Endometrial microvascular endothelial cells (primary cell): Measurements from ENCODE around the gene UGT1A4. TPM values are rescaled to one million over a fixed set of nuclear protein-coding genes. Genes with fewer than 3 reads are reported as not detected.

ENCODE experiments used
- in situ Hi-C: cut with HindIII; loops from 2 replicates; pipeline ENCODE4 v1.10.0; 2017; ENCODE audit warnings: low sequenced_read_pairs, low pct_unique_long_range_greater_than_20kb; ENCODE audit errors: inconsistent ontology term
- total RNA-seq: library from RNA; depleted of rRNA; stranded (reverse); fragments of >200 nt; gene quantifications from one replicate; pipeline ENCODE4 v1.2.3, GENCODE V29; 2015; ENCODE audit errors: inconsistent ontology term

Gene UGT1A4
- not detected for total RNA-seq

DNA sequence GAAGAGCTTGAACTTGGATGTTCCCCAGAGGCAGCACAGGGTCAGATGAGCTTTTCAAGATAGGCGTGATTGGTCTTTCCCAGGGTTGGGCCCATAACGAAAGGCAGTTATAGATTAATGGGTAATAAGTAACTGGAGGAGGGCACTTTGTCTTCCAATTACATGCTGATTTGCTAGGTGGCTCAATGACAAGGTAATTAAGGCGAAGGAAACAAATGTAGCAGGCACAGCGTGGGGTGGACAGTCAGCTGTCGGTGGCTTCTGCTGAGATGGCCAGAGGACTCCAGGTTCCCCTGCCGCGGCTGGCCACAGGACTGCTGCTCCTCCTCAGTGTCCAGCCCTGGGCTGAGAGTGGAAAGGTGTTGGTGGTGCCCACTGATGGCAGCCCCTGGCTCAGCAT lies at the start of gene UGT1A4:
TSS of gene UGT1A4 (plus strand) at position 185 of the 400 bp plus-strand sequence. CDS start at position 270, 85 bp downstream.
- in situ Hi-C loops, result no loop called here

DNA sequence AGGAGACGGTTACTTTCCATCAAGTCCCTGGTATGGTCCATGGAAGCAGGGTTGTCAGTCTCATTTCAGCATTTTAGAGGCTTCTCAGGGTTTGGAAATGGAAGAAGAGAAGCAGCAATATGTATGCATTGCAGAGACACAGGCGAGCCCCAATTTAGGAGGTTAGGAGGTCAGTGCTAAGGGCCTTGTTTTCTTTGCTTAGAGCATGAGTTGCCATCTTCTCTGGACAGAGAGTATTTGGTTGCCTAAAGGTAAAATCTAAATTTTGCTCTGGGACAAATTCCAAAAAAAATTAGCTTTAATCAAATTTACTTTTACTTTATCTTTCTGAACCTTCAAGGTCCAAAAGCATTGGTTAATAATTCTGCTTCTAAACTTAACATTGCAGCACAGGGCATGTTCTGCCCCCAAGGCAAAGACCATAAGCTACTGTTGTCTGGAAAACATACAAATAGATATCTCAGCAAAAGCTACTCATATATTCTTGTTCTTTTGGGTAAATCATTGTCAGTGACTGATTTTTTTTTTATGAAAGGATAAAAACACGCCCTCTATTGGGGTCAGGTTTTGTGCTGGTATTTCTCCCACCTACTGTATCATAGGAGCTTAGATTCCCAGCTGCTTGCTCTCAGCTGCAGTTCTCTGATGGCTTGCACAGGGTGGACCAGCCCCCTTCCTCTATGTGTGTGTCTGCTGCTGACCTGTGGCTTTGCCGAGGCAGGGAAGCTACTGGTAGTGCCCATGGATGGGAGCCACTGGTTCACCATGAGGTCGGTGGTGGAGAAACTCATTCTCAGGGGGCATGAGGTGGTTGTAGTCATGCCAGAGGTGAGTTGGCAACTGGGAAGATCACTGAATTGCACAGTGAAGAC lies 47.0 kb upstream of the UGT1A4 start, which contains the start of gene UGT1A9:
TSS of gene UGT1A9 (plus strand) at position 609 of the 872 bp plus-strand sequence. CDS start at position 646, 37 bp downstream.
- in situ Hi-C loops, result no loop called here

- in situ Hi-C loops, result no loop called here
Measured at GRCh38 chr2:233672886-233673285, 45.6 kb upstream of the UGT1A4 start.

- in situ Hi-C loops, result no loop called here
Measured at GRCh38 chr2:233673896-233674295, 44.6 kb upstream of the UGT1A4 start.

DNA sequence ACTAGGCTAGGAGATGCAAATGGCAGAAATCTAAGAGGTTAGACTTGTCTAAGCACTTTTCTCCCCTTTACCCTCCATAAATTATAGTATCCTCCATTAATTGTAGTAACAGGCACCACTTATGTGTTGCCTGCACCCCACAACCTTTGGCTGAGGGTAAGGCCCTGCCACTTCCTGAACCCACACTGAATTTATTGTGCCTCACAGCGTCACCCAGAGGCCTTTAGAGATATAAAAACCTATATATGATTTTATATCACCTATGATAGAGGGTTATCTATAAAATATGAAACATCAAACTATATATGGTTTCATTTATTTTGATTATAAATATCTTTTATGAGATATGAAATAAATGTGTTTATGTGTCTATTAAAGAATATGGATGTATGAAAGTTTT lies 44.2 kb upstream of the UGT1A4 start:
- in situ Hi-C loops, result no loop called here

GRCh38 chr2:233674995-233675394 lies 43.5 kb upstream of the UGT1A4 start:
- in situ Hi-C loops, result no loop called here

- in situ Hi-C loops, result no loop called here
Measured at GRCh38 chr2:233676046-233676445, 42.5 kb upstream of the UGT1A4 start.

DNA sequence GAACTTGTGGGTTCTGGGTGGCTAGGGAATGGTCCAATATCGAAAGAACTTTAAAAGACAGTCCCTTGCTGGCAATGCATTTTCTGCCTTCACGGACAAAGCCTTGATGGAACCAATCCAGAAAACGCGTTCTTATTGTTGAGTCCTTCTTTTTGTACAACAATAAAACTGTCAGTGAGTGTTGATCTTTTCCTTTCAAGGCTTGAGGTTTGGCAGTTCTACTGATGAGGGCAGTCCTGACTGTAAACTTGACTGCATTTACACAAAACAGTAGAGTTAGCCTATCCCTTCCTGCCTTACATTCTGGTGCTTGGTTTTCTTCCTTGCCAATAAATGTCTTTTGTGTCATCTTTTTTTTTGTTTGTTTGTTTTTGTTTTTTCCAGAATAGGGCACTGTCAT lies 39.3 kb upstream of the UGT1A4 start:
- in situ Hi-C loops, result no loop called here

DNA sequence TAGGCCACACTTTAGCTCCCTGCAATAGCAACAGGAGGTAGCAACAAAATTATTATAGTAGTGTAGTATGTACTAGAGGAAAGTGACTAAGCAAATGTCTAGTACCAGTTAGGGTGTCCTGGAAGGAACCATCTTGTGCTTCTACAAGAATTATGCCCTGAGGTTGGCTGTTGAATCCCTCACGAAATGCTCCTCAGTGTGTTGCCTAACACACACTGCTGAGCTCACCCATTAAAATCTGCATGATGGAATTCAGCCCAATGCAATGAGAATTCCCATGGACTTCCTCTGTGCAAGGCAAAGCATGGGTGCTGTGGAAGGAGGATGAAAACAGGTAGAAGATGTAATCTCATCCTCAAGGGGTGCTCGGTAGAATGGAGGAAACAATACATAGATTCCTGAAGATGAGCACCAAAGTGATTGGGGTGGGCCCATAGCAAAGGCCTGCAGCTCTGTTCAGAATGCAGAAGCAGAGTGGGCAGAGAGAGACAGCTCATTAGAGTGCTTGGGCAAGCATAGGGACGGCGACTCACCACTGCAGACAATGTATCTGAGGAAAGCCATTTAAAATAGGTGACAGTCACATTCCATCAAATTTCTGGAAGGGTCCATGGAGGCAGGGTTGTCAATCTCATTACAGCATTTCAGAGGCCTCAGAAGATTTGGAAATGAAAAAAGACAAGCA lies 38.0 kb upstream of the UGT1A4 start:
- in situ Hi-C loops, result no loop called here

DNA sequence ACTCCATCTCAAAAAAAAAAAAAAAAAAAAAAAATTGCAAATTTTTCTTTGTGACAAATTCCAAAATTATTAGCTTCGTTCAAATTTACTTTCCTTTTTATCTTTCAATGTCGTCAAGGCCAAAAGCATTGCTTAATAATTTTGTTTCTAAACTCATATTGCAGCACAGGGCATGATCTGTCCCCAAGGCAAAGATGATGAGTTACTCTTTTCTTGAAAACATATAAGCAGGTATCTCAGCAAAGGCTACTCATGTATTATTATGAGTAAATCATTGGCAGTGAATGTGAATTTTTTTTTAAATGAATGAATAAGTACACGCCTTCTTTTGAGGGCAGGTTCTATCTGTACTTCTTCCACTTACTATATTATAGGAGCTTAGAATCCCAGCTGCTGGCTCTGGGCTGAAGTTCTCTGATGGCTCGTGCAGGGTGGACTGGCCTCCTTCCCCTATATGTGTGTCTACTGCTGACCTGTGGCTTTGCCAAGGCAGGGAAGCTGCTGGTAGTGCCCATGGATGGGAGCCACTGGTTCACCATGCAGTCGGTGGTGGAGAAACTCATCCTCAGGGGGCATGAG lies 36.9 kb upstream of the UGT1A4 start, which contains the start of gene UGT1A7:
TSS of gene UGT1A7 (plus strand) at position 381 of the 579 bp plus-strand sequence. CDS start at position 418, 37 bp downstream.
- in situ Hi-C loops, result no loop called here

DNA sequence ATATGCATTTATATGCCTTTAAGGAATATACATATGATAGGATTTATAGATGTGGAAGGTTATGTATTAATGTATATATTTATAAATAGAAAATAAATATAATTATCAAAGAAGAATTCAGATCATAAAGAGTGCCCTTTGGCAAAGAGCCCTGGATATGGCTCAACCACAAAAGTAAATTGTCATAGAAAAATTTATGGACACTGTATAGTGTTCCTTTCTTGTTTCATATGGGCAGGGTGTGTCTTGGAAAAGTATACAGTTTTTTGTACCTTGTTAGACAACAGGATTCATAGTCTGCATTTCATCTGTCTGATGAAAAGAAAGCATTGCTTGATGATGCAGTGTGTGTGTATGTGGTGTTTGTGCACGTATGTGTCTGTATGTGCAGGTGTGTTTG lies 33.9 kb upstream of the UGT1A4 start:
- in situ Hi-C loops, result no loop called here

GRCh38 chr2:233686928-233687327 lies 31.6 kb upstream of the UGT1A4 start:
- in situ Hi-C loops, result no loop called here

GRCh38 chr2:233688341-233688740 lies 30.2 kb upstream of the UGT1A4 start:
- in situ Hi-C loops, result no loop called here

DNA sequence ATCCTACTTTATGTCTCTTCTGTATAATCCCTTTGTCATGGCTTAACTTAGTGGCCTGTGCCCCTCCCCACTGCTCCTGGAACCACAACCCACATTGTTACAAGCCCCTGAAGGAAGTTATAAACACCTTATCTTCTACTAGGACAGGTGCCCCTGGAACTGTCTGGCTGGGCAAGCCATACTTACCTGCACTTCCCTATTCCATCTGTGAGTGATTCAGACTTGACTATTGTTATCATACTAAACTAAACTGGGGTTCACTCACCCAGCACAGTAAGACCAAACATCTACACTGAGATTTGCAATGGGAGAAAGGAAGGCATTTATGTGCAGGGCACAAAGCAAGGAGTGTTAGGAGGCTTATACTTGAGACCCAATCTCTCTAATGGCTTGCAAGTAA lies 29.5 kb upstream of the UGT1A4 start:
- in situ Hi-C loops, result no loop called here

DNA sequence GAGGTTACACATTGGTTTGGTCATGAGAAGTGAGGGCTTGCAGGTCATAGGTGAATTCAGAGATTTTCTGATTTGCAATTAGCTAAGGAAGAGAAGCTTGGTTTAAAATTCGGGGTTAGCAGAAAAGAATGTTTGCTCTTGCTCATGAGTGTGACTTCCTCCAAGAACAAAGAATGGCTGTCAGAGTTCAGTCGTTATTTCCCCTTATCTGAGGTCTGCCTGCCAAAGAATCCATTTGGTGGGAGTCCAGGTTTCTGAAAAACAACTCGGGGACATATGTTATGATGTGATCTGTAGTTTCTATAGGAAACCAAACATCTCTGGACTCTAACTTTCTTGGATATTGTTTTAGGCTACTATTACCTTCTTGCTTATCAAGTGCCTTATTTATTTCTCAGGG lies 29.0 kb upstream of the UGT1A4 start:
- in situ Hi-C loops, result no loop called here

GRCh38 chr2:233690444-233690843 lies 28.1 kb upstream of the UGT1A4 start:
- in situ Hi-C loops, result no loop called here

DNA sequence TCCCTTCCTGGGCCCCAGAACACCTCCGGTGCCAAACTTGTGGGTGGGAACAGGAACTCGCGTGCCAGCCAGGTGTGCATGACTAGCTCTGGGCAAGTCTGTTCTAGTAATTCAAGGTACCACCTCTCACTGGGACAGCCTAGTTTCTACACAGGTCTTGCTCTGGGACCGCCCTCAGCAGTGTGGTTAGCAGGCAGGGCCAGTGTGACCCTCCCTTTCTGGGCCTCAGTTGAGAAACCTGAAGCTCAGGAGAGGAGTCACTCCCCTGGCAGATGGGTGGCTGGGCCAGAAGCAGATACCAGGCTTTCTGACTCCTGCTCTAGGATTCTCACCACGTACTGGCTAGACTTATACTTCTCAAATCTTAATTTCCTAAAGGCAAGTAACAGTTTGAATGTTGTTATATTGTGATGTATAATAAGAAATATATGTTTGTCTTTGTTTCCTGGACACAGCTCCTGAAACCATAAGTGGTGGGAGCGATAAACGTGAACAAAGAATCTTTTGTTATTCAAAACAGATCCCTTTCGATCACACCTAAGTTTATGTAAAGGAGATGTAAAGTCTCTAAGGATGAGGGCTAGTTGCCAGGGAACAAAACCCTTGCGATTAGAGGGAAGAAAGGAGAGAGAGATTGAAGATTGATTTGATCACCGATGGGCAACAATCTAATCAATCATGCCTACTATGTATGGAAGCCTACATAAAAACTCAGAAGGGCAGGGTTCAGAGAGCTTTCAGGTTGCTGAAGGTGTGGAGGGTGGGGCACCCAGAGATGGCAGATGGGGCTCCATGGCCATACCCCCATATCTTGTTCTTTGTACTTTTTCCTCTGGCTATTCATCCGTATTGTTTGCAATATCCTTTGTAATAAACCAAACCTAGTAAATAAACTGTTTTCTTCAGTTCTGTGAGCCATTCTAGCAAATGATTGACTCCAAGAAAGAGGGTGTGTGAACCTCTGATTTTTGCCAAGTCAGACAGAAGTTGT lies 26.8 kb upstream of the UGT1A4 start:
- in situ Hi-C loops, result no loop called here

- in situ Hi-C loops, result no loop called here
Measured at GRCh38 chr2:233692648-233693047, 25.9 kb upstream of the UGT1A4 start, which contains the start of gene UGT1A6. TSS of gene UGT1A6 (plus strand) at chr2:233692890. CDS start at chr2:233693005, 115 bp downstream.
